NCI-H1694 treated with DMSO at 0.1 percent for 48 hours (cell line): Measurements from ENCODE around the gene PCDHB7.
A peak's percentile ranks its signal among the peaks of the same experiment; 100 is the strongest.
"Not testable (repeated sequence)": the region's sequence is repeated elsewhere in the genome, so short reads cannot be mapped to it uniquely, and the experiment has no call there.

Experiments
- DNase-seq: peaks from one replicate; lab custom pipeline; 2025; lab: John Stamatoyannopoulos, UW

PCDHB7 gene

GRCh38 chr5:141180313-141180712, 7.9 kb downstream of the PCDHB7 start:
- DNase-seq, result no peak

GRCh38 chr5:141182248-141182647, 9.8 kb downstream of the PCDHB7 start, which contains the start of gene PCDHB16:
Gene PCDHB16 (plus strand): TSS chr5:141182387. CDS start chr5:141182560, 173 bp downstream.
- DNase-seq, result peak; percentile 59

- not testable (repeated sequence) for DNase-seq
Measured at GRCh38 chr5:141184117-141184855, 11.8 kb downstream of the PCDHB7 start.

GRCh38 chr5:141186897-141187512, 14.6 kb downstream of the PCDHB7 start, which contains the start of gene PCDHB9:
Gene PCDHB9 (plus strand): TSS chr5:141187161. CDS start chr5:141187319, 158 bp downstream.
- DNase-seq, result no peak

GRCh38 chr5:141188682-141189081, 16.2 kb downstream of the PCDHB7 start:
- DNase-seq, result not testable (repeated sequence)

GRCh38 chr5:141189131-141189530, 16.7 kb downstream of the PCDHB7 start:
- DNase-seq, result not testable (repeated sequence)

- no peak for DNase-seq
Measured at GRCh38 chr5:141192110-141192725, 19.8 kb downstream of the PCDHB7 start, which contains the start of gene PCDHB10. Gene PCDHB10 (plus strand): TSS chr5:141192353. CDS start chr5:141192553, 200 bp downstream.

- DNase-seq, result not testable (repeated sequence)
Measured at GRCh38 chr5:141194332-141194731, 21.9 kb downstream of the PCDHB7 start.

GRCh38 chr5:141196363-141196762, 23.9 kb downstream of the PCDHB7 start:
- DNase-seq, result no peak

GRCh38 chr5:141199359-141200235, 27.2 kb downstream of the PCDHB7 start, which contains the start of gene PCDHB11:
Gene PCDHB11 (plus strand): TSS chr5:141199627. CDS start chr5:141199775, 148 bp downstream.
- no peak for DNase-seq

- DNase-seq, result not testable (repeated sequence)
Measured at GRCh38 chr5:141201126-141201525, 28.7 kb downstream of the PCDHB7 start.

GRCh38 chr5:141201646-141202045, 29.2 kb downstream of the PCDHB7 start:
- not testable (repeated sequence) for DNase-seq

- no peak for DNase-seq
Measured at GRCh38 chr5:141208478-141208877, 36.0 kb downstream of the PCDHB7 start, which contains the start of gene PCDHB12. Gene PCDHB12 (plus strand): TSS chr5:141208719. CDS start chr5:141208908, 189 bp downstream.

- not testable (repeated sequence) for DNase-seq
Measured at GRCh38 chr5:141210281-141210680, 37.8 kb downstream of the PCDHB7 start.

GRCh38 chr5:141210849-141211248, 38.4 kb downstream of the PCDHB7 start:
- DNase-seq, result not testable (repeated sequence)

GRCh38 chr5:141213656-141214339, 41.4 kb downstream of the PCDHB7 start, which contains the start of gene PCDHB13:
Gene PCDHB13 (plus strand): TSS chr5:141213919. CDS start chr5:141214124, 205 bp downstream.
- not testable (repeated sequence) for DNase-seq

- DNase-seq, result not testable (repeated sequence)
Measured at GRCh38 chr5:141214583-141214982, 42.1 kb downstream of the PCDHB7 start.

- not testable (repeated sequence) for DNase-seq
Measured at GRCh38 chr5:141215504-141215903, 43.1 kb downstream of the PCDHB7 start.

GRCh38 chr5:141216035-141216434, 43.6 kb downstream of the PCDHB7 start:
- DNase-seq, result not testable (repeated sequence)

GRCh38 chr5:141223112-141223783, 50.8 kb downstream of the PCDHB7 start, which contains the start of gene PCDHB14:
Gene PCDHB14 (plus strand): TSS chr5:141223343. CDS start chr5:141223506, 163 bp downstream.
- DNase-seq, result peak; percentile 6
